ENCODE results near the gene HEPHL1.

HEPHL1 gene

DNA sequence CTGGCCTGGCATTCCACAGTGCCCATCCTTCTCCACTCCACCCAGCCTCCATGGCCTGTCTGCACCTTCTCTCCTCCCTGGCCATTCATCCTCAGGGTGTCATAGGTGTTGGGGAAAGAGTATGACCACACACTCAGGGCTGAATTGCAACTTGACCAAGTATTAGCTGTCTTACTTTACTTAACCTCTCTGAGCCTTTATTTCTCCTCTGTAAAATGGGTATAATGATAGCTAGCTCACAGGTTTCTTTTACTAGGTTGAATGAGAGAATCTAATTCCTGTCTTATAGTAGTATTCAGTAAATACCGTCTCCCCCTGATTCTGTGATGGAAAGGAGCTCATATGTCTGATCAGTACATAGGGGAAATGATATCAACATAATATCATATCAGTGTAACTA lies 123.5 kb downstream of the HEPHL1 start:
- Histone ChIP-seq H3F3A (ENCODE audit: insufficient read depth) (no peaks in the 10 kb centered on the region), H3K9me3 (ENCODE audit: insufficient read depth, low read length) (no peaks in the 10 kb centered on the region), H3K9me2 (replicated peaks; ENCODE audit: insufficient read depth, low read length) (no peaks in the 10 kb centered on the region), H3K9ac (ENCODE audit: low read length) (no peak overlapping the region), H3K27ac (ENCODE audit: low read depth, low read length) (no peak overlapping the region), H3K27me3 (ENCODE audit: low read length) (no peaks in the 10 kb centered on the region), H3K4me3 (ENCODE audit: insufficient read depth, low read length, poor library complexity, severe bottlenecking) (no peak overlapping the region), H3K79me2 (ENCODE audit: insufficient read depth, low read length) (peaks cover 58% of the 10 kb centered on the region), H4K20me1 (ENCODE audit: low read depth, low read length) (peaks cover 4% of the 10 kb centered on the region; the same call in 1 of the 2 replicates), H3K36me3 (ENCODE audit: low read length) (no peaks in the 10 kb centered on the region), H2AFZ (ENCODE audit: low read depth, low read length, severe bottlenecking) (no peak overlapping the region), H3K4me2 (ENCODE audit: low read depth, low read length, poor library complexity, severe bottlenecking) (no peak overlapping the region)
- no peak for TF ChIP-seq EZH2phosphoT487 (conservative IDR thresholded peaks at IDR 0.05; ENCODE audit: low read length)
- TF ChIP-seq, protein P1, sequence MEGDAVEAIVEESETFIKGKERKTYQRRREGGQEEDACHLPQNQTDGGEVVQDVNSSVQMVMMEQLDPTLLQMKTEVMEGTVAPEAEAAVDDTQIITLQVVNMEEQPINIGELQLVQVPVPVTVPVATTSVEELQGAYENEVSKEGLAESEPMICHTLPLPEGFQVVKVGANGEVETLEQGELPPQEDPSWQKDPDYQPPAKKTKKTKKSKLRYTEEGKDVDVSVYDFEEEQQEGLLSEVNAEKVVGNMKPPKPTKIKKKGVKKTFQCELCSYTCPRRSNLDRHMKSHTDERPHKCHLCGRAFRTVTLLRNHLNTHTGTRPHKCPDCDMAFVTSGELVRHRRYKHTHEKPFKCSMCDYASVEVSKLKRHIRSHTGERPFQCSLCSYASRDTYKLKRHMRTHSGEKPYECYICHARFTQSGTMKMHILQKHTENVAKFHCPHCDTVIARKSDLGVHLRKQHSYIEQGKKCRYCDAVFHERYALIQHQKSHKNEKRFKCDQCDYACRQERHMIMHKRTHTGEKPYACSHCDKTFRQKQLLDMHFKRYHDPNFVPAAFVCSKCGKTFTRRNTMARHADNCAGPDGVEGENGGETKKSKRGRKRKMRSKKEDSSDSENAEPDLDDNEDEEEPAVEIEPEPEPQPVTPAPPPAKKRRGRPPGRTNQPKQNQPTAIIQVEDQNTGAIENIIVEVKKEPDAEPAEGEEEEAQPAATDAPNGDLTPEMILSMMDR (IDR thresholded peaks at IDR 0.05; ENCODE audit: insufficient read depth, low read length, poor library complexity, severe bottlenecking), result no peak

DNA sequence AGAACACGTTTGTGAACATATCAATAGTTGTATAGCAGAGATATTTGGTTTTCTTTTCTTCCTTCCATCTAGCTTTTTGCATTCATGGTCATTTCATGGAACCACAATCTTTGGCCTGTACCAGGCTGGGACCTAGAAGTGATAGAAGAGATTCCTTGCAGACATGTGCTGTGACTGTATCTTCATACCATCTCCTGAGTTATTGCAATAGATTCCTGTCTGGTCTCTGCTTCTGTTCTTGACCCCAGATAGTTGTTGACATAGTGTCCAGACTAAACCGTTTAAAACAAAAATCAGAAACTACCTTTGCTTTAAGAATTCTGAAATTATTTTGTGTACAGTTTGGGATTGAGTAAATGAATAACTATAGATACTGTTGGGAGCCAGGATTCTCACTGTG lies 124.3 kb downstream of the HEPHL1 start:
- Histone ChIP-seq H3F3A (ENCODE audit: insufficient read depth) (no peaks in the 10 kb centered on the region), H3K27me3 (ENCODE audit: low read length) (no peaks in the 10 kb centered on the region), H3K79me2 (ENCODE audit: insufficient read depth, low read length) (peaks cover 56% of the 10 kb centered on the region), H3K9me3 (ENCODE audit: insufficient read depth, low read length) (no peaks in the 10 kb centered on the region), H3K36me3 (ENCODE audit: low read length) (no peaks in the 10 kb centered on the region), H3K9me2 (replicated peaks; ENCODE audit: insufficient read depth, low read length) (no peaks in the 10 kb centered on the region), H3K9ac (ENCODE audit: low read length) (no peak overlapping the region), H3K4me2 (ENCODE audit: low read depth, low read length, poor library complexity, severe bottlenecking) (no peak overlapping the region), H3K4me3 (ENCODE audit: insufficient read depth, low read length, poor library complexity, severe bottlenecking) (no peak overlapping the region), H4K20me1 (ENCODE audit: low read depth, low read length) (peaks cover 4% of the 10 kb centered on the region; the same call in 1 of the 2 replicates), H2AFZ (ENCODE audit: low read depth, low read length, severe bottlenecking) (no peak overlapping the region), H3K27ac (ENCODE audit: low read depth, low read length) (no peak overlapping the region)
- TF ChIP-seq, protein P1 (IDR thresholded peaks at IDR 0.05; ENCODE audit: insufficient read depth, low read length, poor library complexity, severe bottlenecking), result no peak
- TF ChIP-seq EZH2phosphoT487 (conservative IDR thresholded peaks at IDR 0.05; ENCODE audit: low read length), result no peak

DNA sequence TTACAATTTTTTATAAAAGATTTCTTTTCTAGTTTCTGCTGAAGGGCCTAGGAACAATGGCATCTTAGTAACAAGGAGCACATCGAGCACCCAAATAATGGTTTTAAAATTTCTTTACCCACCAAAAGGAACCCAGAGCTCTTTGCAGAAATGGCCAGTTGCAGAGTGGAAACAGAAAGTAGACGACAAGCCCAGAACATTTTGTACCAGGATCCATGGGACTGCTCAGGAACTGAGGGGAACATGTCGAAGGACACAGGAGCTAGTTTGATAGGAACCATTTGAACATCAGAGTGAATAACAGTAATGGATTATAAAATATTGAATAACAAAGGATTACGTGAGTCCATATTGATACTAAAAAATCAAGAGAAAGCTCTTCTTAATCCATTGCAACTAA lies 124.8 kb downstream of the HEPHL1 start:
- H3K27ac ChIP-seq (ENCODE audit: low read depth, low read length), result no peak overlapping the region
- peaks cover 2% of the 10 kb centered on the region; the same call in 1 of the 2 replicates for H4K20me1 ChIP-seq (ENCODE audit: low read depth, low read length)
- TF ChIP-seq, protein P1 (IDR thresholded peaks at IDR 0.05; ENCODE audit: insufficient read depth, low read length, poor library complexity, severe bottlenecking), result no peak
- no peak for TF ChIP-seq EZH2phosphoT487 (conservative IDR thresholded peaks at IDR 0.05; ENCODE audit: low read length)
- no peak overlapping the region for H3K9ac ChIP-seq (ENCODE audit: low read length)
- H3K4me2 ChIP-seq (ENCODE audit: low read depth, low read length, poor library complexity, severe bottlenecking), result no peak overlapping the region
- H3K9me2 ChIP-seq (replicated peaks; ENCODE audit: insufficient read depth, low read length), result no peaks in the 10 kb centered on the region
- H3K9me3 ChIP-seq (ENCODE audit: insufficient read depth, low read length), result no peaks in the 10 kb centered on the region
- H3F3A ChIP-seq (ENCODE audit: insufficient read depth), result no peaks in the 10 kb centered on the region
- H3K79me2 ChIP-seq (ENCODE audit: insufficient read depth, low read length), result peaks cover 55% of the 10 kb centered on the region
- H3K36me3 ChIP-seq (ENCODE audit: low read length), result no peaks in the 10 kb centered on the region
- H3K4me3 ChIP-seq (ENCODE audit: insufficient read depth, low read length, poor library complexity, severe bottlenecking), result no peak overlapping the region
- no peak overlapping the region for H2AFZ ChIP-seq (ENCODE audit: low read depth, low read length, severe bottlenecking)
- H3K27me3 ChIP-seq (ENCODE audit: low read length), result no peaks in the 10 kb centered on the region

Measured in SU-DHL-6 (cell line).